ENCODE data around the gene FNBP1L.

FNBP1L gene

DNA sequence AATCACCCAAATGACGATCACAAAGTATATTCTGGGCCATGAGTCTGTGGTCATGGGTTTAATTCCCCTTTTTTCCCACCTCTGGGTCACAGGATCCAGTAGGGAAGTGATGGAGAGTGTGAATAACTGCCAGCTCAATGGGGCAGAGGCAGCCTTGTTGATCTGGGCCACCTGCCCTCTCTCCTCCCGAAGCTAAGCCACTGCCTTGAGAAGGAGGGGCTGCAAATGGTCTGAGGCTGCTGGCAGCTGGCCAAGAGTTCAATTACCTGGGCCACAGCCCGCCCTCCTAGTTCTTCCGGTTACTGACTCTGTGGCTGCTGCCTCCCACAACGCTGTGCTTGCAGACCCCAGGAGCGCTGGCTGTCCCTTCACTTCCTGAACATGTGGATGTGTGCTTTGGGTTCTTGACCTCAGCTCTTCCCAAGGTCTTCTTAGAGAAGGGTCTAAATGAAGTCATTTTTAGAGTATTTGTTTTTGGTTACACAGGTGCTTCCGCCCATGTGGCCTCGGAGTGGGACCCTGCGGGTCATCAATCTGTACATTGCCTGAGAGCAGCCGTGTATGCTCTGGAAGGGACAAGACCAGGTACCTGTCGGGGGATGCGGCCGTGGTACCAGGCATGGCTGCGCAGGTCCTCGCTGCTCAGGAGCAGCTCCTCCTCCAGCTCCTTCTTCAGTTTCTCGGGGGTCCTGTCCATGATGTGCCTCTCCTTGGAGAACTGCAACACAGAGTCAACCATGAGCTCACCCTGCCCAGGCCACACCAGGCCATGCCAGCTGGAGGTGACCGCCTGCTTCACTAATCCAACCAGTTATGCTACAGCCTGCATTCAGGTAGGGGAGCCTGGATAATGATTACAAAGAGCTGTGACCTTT, 144.0 kb downstream of the FNBP1L start:
- no peak for DNase-seq (ENCODE audit: low read depth in 2 of 2)

DNA sequence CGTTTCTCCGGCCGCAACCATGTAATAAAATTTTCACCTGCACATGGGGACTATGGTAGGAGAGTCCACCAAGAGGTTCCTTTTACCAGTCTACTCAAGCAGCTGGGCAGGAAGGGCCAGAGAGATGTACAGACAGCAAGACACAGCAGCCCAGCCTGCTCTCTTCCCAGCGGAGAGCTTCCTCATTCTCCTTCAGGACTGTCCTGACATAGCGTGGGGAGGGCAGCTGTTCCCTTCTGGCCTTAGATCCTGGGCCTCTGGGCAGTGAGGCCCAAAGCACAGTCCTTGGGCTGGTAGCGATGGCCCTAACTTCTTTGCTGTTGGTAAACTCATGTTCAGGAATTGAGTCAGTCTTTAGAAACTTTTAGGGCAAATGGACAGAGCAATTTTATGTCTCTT, 144.6 kb downstream of the FNBP1L start:
- no peak for DNase-seq (ENCODE audit: low read depth in 2 of 2)

DNA sequence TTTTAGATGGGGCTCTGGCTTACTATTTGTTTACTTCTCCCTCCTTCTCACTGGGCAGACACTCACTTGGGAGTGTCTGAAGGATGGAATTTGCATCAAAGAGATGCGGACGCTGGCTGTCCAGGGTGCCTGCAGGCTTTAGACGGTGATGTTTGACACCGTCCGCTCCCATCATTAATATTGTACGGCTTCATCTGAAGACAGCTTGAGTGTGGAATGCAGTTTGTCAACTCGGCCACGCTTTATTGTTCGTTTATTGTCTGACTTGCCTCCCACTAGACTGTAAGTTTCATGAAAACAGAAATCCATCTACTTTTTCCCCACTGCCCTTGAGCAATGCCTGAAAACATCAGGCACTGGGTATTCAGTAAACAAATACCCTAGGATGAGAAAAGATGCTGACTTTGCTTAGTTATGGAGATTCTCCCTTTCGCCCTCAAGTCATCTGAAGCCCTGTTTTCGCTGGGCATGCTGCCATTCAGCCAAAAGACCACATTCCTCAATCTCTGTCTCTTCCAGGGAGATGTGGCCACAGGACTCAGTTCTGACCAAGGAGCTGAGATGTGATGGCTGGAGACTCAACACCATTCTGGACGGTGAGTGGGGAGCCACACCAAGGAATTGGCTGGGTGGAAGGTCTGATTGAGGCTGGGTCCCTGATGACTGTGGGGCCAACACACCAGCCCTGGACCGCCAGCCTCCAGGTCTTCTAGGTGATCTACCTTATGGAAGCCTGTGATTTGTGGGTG, 146.1 kb downstream of the FNBP1L start:
- no peak for DNase-seq (ENCODE audit: low read depth in 2 of 2)

DNA sequence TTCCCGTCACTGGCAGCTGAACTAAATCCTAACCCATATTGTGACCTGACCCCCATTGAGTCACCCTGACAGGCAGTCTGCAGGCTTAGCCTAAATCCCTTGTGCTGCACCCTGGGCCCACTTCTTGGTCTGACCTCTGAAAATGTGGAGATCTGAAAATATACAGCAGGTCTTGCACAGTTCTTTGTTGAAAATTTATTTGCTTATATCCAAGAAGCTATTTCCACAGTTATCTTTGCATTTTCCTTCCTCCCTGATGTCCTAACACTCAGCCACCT, 146.6 kb downstream of the FNBP1L start:
- DNase-seq (ENCODE audit: low read depth in 2 of 2), result no peak

DNA sequence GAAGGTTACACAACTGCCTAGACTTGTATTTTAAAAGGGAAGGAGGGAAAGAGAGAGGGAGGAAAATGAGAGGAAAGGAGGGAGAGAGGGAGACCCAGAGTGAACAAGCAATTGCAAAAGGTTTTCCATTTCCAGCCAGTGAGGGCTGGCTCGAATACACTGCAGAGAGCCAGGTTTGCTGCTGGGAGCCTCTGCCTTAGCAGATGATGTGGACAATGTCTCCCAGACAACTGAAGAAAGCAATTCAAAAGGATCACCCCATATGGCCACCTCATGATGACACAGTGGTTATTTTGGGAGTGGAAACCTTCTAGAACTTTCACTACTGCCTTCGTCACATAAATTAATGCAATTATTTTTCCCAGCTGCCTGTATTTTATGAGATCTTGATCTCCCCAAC, 147.3 kb downstream of the FNBP1L start:
- DNase-seq (ENCODE audit: low read depth in 2 of 2), result no peak

DNA sequence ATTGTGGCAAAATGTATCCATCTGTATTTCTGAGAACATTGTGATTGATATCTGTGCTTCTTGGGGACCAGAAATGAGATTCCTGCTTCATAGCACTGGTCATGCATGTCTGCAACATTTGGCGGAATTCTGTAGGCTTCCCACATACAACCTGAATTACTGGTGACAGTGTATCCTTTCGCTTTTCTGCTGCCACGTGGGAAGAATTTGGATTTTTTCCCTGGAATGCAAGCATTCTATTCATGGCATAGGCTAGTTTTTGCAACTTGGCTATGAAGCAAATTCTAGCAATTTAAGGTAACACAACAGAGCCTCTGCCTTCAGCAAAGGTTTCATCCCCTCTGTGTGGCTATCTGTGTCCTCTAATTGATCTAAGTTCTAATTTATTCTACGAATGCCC, 147.8 kb downstream of the FNBP1L start:
- no peak for DNase-seq (ENCODE audit: low read depth in 2 of 2)

DNA sequence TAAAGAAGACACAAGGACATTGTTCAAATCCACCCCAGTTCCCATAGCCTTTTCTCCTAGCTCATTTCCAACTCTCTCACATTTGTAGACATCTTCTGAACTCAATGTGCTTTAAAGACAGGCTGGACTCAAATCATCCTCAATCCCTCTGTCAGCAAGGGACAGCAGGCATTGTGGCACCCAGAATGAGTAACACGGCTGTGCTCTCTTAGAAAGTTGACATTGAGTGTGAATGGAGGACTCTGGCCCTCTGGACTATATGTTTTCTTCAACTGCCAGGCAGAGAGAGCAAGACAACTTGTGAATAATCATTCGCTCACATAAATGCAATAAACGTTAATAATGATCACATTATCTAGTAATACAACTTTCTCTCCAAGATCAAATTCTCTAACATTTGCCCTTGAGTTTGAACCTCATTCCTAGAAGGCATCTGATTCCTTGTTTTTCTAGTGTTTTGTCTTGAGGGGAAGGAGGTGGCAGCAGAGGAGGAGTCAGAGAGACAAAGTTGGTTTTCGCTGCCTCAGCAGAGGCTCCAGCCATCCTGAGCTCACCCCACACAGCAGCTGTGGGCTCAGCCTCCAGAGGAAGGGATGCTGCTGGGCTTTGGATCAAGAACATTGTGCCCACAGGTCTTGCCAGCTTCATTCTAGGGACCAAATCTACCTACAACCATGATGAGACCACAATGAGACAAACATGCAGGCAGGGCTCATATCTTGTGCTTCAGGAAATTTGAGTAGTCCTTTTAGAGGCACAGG, 148.6 kb downstream of the FNBP1L start:
- DNase-seq (ENCODE audit: low read depth in 2 of 2), result no peak

DNA sequence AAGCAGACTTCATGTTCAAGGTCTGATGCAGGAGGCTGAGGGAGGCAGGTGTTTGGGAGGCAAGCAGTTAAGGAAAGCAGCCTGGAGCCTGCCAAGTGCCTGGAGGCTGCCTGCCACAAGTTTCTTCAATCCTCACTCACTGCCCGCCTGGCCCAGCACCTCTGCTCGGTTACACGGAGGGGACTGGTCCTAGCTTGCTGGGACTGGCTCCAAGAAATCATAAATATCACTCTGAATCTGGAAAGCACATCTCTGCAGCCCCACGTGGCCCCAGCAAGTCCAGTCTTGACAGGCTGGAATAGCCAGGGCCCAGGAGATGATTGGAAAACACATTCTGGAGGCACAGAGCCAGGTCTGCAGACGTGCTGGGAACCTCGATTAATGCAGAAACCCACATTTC, 149.8 kb downstream of the FNBP1L start:
- DNase-seq (ENCODE audit: low read depth in 2 of 2), result no peak

DNA sequence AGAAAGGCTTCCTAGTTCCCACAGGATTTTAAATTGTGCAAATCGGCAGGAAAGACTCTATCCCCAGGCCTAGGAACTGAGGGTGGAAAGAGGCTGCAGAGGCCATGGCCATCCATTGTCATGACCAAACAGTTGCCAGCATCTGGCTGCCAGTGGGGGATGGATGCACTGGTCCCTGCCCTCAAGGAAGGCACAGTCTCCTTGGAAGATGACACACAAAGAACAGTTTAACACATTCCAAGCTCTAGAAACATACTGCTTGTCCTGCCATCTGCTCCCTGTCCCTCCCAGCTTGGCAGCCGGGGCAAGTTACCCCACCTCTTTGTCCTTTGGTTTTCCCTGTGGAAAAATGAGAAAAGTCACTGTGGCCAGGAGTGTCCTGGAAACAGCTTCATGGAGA, 150.5 kb downstream of the FNBP1L start:
- no peak for DNase-seq (ENCODE audit: low read depth in 2 of 2)

DNA sequence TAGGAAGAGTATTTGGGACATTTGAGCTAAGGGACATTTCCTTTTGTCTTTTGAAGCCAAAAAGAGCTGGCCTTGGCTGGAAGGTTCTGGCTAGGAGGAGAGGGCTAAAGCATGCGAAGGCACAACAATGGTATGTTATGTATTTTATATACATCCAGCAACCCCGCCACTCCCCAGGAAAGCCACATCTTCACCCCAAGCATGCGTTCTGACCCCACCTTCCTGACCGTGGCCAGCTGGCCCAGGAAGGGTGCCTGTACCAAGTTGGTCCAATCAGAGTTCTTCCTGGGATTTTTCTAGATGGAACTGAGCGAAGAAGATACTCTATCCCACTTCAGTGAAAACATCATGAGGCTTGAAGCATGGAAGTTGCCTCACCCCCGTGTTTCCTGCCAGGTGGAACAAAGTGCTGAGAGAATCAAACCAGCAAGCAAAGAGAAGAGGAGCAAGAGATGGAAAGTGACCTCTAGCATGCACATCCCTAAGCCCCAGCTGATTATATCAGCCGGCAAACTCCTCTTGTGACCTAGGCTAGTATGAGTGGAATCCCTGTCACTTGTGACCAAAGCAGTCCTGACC, 151.0 kb downstream of the FNBP1L start:
- no peak for DNase-seq (ENCODE audit: low read depth in 2 of 2)

DNA sequence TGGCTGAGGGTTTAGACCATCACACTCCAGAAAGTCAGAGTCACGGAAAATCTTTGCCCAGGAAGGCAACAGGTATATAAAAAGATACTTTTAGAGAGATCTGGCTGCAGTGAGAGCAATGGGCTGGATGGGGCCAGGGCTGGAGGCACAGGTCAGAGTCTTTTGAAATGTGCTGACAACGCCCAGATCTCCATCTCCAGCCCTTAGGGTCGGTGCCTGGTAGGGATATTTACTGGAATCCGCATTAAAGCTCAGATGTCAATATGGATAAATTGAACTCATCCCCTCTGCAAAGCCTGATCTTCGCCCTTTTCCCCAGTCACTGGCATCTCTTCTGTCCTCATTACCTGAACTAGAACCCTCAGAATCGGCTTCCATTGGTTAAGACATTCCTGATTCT, 151.6 kb downstream of the FNBP1L start:
- DNase-seq (ENCODE audit: low read depth in 2 of 2), result no peak

DNA sequence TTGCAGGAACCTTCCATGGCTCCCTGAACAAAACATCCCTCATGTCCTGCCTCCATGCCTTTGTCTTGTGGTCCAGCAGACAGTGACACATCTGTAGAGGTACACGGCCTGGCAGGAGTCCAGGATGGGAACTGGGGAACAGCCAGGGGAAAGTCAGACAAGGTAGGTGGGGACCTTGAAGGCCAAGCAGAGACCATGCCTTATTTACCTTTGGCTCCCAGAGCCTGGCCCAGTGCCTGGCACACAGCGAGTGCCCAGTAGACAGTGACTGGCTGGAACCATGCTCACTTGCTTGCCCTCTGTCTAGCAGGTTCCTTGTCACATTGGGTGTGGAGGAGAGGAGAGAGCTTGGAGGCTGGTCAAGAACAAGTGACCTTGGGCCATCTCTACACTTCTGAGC, 152.7 kb downstream of the FNBP1L start:
- DNase-seq (ENCODE audit: low read depth in 2 of 2), result no peak

DNA sequence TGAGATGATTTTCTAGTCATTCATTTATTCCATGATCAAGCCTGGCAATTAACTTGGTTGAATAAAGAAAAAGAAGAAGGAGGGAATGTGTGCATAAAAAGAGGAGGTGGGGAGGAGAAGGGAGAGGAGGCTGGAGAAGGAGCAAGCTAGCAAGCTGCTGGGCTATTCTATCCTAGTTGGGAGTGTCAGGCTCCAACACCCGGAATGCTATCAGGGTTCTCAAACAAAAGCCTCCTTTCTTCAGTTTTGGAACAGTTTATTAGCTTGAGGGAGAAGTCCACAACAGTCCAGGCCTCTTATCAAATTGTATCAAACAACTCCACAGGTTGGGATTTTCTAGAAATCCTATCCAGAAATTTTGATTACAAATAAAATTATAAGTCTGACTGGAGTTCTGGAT, 153.8 kb downstream of the FNBP1L start:
- no peak for DNase-seq (ENCODE audit: low read depth in 2 of 2)

DNA sequence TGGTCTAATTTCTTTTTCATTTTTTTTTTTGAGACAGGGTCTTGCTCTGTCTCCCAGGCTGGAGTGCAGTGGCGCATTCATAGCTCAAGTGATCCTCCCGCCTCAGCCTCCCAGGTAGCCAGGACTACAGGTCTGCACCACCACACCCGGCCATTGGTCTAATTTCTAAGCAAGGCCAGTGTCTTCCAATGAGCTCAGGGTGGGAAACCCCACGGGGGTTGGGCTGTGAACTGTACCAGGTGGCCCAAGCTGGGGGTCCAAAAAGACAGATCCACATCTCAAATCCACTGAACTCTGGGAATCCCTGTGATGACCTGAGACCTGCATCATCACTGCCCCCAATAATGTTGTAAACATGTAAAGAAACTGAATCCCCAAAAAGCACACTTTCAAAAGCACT, 154.2 kb downstream of the FNBP1L start:
- no peak for DNase-seq (ENCODE audit: low read depth in 2 of 2)

DNA sequence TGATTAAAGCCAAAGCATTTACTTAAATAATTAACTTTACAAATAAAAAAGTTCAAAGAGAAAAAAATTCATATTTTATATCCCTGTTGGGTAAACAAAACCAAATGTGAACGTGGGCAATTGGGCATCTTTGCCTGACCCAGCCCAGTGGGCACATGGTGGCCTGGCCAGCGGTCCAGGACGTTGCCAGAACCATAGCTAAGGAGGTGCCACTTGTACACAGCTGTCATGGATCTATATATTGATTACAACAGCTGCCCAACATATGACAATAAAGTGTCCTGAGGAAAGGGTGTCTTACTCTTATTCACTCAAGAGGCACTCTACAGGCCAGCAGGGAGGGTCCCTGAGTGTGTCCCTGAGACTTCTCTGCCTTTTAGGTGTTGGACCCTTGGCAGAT, 155.2 kb downstream of the FNBP1L start:
- no peak for DNase-seq (ENCODE audit: low read depth in 2 of 2)

DNA sequence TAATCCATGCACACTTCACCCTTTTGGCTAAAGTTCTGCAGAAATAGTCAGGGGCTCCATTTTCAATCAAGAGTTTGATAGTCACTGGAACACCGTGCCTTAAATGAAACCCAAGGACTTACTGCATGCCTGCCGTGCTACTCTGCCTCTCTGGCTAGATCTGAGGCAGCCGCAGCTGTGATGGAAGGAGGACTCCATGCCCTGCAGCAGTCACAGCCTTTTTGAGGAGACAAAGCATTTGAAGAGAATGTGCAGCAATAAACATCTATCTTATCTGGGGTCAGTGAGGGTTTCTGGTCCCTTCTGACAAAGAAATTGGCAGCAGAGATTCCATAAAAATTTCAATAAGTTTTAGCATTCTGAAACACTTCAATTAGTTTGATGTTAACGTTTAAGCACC, 155.7 kb downstream of the FNBP1L start:
- DNase-seq (ENCODE audit: low read depth in 2 of 2), result no peak
